Ascending aorta (tissue), 2 donors: ENCODE measurements around the gene BCL11A. TPM values are rescaled to one million over a fixed set of nuclear protein-coding genes. Genes with fewer than 3 reads are reported as not detected.

Source experiments
- DNase-seq, 2 donors: peaks; one replicate each; pipeline ENCODE4 v3.0.0-alpha.2; 2019; ENCODE audit warnings: low spot score in 2 of 2
- H3K27ac ChIP-seq, 2 donors: fragments of 200-600 bp; sonication (generic); one replicate each; pipeline ENCODE4 v1.5.1; 2016 to 2017; ENCODE audit warnings: mild to moderate bottlenecking in 1 of 2
- H3K27me3 ChIP-seq: fragments of 200-600 bp; sonication (generic); one replicate; pipeline ENCODE4 v1.5.1; 2017
- H3K36me3 ChIP-seq, 2 donors: fragments of 200-600 bp; sonication (generic); one replicate each; pipeline ENCODE4 v1.5.1; 2016
- H3K4me1 ChIP-seq, 2 donors: fragments of 200-600 bp; sonication (generic); one replicate each; pipeline ENCODE4 v1.5.1; 2016 to 2017; ENCODE audit warnings: mild to moderate bottlenecking in 1 of 2
- H3K4me3 ChIP-seq, 2 donors: fragments of 200-600 bp; sonication (generic); one replicate each; pipeline ENCODE4 v1.5.1; 2016 to 2017; ENCODE audit warnings: mild to moderate bottlenecking in 1 of 2
- H3K9me3 ChIP-seq, 2 donors: fragments of 200-600 bp; sonication (generic); one replicate each; pipeline ENCODE4 v1.5.1; 2016
- CTCF ChIP-seq, 3 experiments: fragments of 200-600 bp in 2 of 3; fragments of 450-650 bp in 1 of 3; sonication (generic) in 2 of 3; IDR thresholded peaks; one replicate each; pipeline ENCODE4 v1.5.1; 2016 to 2019; ENCODE audit warnings: antibody characterized with exemption in 3 of 3, mild to moderate bottlenecking in 1 of 3, moderate library complexity in 1 of 3
- intact Hi-C: fragments of 100-400 bp; cut with DNase I; formaldehyde crosslinking; loops from one replicate; pipeline ENCODE4 v1.15.1; 2023
- total RNA-seq: library from RNA; depleted of rRNA; stranded (reverse); fragments of >200 nt; gene quantifications from one replicate; pipeline ENCODE4 v1.1.0, GENCODE V29; 2016

Gene BCL11A
- total RNA-seq, 1 donor from 2014 or later = 0.11 TPM

- TF ChIP-seq CTCF (IDR thresholded peaks at IDR 0.05) = no peak
- no peaks in the 10 kb centered on the region for H3K4me1 ChIP-seq
- no peaks in the 10 kb centered on the region for H3K36me3 ChIP-seq
- H3K4me3 ChIP-seq = no peak overlapping the region
- intact Hi-C loops = no loop called here
- H3K27me3 ChIP-seq = no peaks in the 10 kb centered on the region
- no peak overlapping the region for H3K27ac ChIP-seq
- H3K9me3 ChIP-seq = no peaks in the 10 kb centered on the region
- no peak for DNase-seq
Measured at GRCh38 chr2:60516383-60516811, 37.1 kb downstream of the BCL11A start.

- DNase-seq = no peak
- no peak overlapping the region for H3K4me3 ChIP-seq
- no peaks in the 10 kb centered on the region for H3K4me1 ChIP-seq
- no peak overlapping the region for H3K27ac ChIP-seq
- no peaks in the 10 kb centered on the region for H3K36me3 ChIP-seq
- intact Hi-C loops = no loop called here
- H3K27me3 ChIP-seq = no peaks in the 10 kb centered on the region
- no peaks in the 10 kb centered on the region for H3K9me3 ChIP-seq
- TF ChIP-seq CTCF (IDR thresholded peaks at IDR 0.05) = no peak
Measured at GRCh38 chr2:60515721-60516226, 37.7 kb downstream of the BCL11A start.

- no peak for TF ChIP-seq CTCF (IDR thresholded peaks at IDR 0.05)
- DNase-seq = no peak
- no peak overlapping the region for H3K27ac ChIP-seq
- H3K9me3 ChIP-seq = no peaks in the 10 kb centered on the region
- intact Hi-C loops = no loop called here
- no peaks in the 10 kb centered on the region for H3K36me3 ChIP-seq
- no peaks in the 10 kb centered on the region for H3K4me1 ChIP-seq
- H3K27me3 ChIP-seq = no peaks in the 10 kb centered on the region
- H3K4me3 ChIP-seq = no peak overlapping the region
Measured at GRCh38 chr2:60513996-60514395, 39.5 kb downstream of the BCL11A start.

GRCh38 chr2:60513191-60513590, 40.3 kb downstream of the BCL11A start:
- Histone ChIP-seq H3K27me3 (no peaks in the 10 kb centered on the region), H3K4me3 (no peak overlapping the region), H3K36me3 (no peaks in the 10 kb centered on the region), H3K9me3 (no peaks in the 10 kb centered on the region), H3K27ac (no peak overlapping the region), H3K4me1 (no peaks in the 10 kb centered on the region)
- intact Hi-C loops = no loop called here
- TF ChIP-seq CTCF (IDR thresholded peaks at IDR 0.05) = no peak
- DNase-seq = no peak

- intact Hi-C loops = no loop called here
- no peaks in the 10 kb centered on the region for H3K4me1 ChIP-seq
Measured at GRCh38 chr2:60512641-60513040, 40.8 kb downstream of the BCL11A start.

More at GRCh38 chr2:60512641-60513040, 40.8 kb downstream of the BCL11A start:
- H3K4me3 ChIP-seq = no peak overlapping the region
- no peak for DNase-seq
- TF ChIP-seq CTCF (IDR thresholded peaks at IDR 0.05) = no peak
- H3K9me3 ChIP-seq = no peaks in the 10 kb centered on the region
- no peaks in the 10 kb centered on the region for H3K27me3 ChIP-seq
- no peak overlapping the region for H3K27ac ChIP-seq
- no peaks in the 10 kb centered on the region for H3K36me3 ChIP-seq
